Neural crest cell (in vitro differentiated cells): ENCODE measurements around the gene HSD17B11. TPM values are rescaled to one million over a fixed set of nuclear protein-coding genes. Genes with fewer than 3 reads are reported as not detected.
A peak's percentile ranks its signal among the peaks of the same experiment; 100 is the strongest.
"Not testable (repeated sequence)": the region's sequence is repeated elsewhere in the genome, so short reads cannot be mapped to it uniquely, and the experiment has no call there.

ENCODE experiments used
- DNase-seq: peaks from one replicate; pipeline ENCODE4 v3.0.0; 2021; ENCODE audit warnings: low read depth, mixed read lengths, low spot score
- H3K27ac Mint-ChIP-seq: one replicate; pipeline ENCODE4 v1.8.0; 2021; ENCODE audit warnings: mild to moderate bottlenecking, mixed read lengths; ENCODE audit not compliant: unreplicated experiment
- H3K27me3 Mint-ChIP-seq: 2 replicates; pipeline ENCODE4 v1.8.0; 2021; ENCODE audit warnings: low read depth, mild to moderate bottlenecking, mixed read lengths
- H3K36me3 Mint-ChIP-seq: 2 replicates; pipeline ENCODE4 v1.8.0; 2021; ENCODE audit warnings: low read depth, mild to moderate bottlenecking, mixed read lengths
- H3K4me1 Mint-ChIP-seq: 2 replicates; pipeline ENCODE4 v1.8.0; 2021; ENCODE audit warnings: mixed read lengths
- H3K4me3 Mint-ChIP-seq: one replicate; pipeline ENCODE4 v1.8.0; 2021; ENCODE audit warnings: mild to moderate bottlenecking, mixed read lengths
- H3K9me3 Mint-ChIP-seq: 2 replicates; pipeline ENCODE4 v1.8.0; 2021; ENCODE audit warnings: mixed read lengths
- total RNA-seq: library from RNA; stranded (reverse); gene quantifications from 2 replicates; pipeline ENCODE4 v1.2.1, GENCODE V29; 2021
- TF ChIP-seq, protein P1 (sequence below): fragments of 200-600 bp; sonication (generic); conservative IDR thresholded peaks from 2 replicates; pipeline ENCODE4 v1.5.0; 2021; ENCODE audit warnings: antibody characterized with exemption, mild to moderate bottlenecking

HSD17B11 gene
- total RNA-seq, 1 donor from 2014 or later = 18.4 TPM

DNA sequence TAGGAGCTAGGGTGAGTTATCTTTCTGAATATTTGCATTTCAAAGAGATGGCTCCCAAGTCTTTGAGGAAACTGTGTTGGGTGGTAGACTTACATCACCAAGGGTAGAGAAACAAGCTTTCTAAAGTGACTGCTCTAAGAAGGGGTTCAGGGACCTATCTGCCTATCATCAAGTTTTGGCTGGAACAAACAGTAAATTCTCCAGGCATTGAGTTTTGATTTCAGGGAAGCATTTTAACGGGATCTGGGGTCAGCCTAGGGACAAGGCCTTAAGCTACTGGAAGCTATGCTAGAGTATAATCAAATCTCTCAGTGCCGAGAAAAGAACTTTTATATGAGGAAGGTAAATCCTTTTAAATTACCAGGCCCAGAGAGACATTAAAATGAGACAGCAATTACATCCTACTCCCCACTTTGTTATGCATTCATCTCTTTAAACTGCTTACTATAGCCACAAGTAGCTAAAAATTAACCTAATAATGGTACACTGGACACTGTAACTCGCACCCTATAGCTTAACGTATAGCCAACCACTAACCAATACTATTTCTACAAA is 29.4 kb upstream of the HSD17B11 start:
- no peak overlapping the region for H3K27ac Mint-ChIP-seq
- no peak for DNase-seq
- TF ChIP-seq, protein P1, sequence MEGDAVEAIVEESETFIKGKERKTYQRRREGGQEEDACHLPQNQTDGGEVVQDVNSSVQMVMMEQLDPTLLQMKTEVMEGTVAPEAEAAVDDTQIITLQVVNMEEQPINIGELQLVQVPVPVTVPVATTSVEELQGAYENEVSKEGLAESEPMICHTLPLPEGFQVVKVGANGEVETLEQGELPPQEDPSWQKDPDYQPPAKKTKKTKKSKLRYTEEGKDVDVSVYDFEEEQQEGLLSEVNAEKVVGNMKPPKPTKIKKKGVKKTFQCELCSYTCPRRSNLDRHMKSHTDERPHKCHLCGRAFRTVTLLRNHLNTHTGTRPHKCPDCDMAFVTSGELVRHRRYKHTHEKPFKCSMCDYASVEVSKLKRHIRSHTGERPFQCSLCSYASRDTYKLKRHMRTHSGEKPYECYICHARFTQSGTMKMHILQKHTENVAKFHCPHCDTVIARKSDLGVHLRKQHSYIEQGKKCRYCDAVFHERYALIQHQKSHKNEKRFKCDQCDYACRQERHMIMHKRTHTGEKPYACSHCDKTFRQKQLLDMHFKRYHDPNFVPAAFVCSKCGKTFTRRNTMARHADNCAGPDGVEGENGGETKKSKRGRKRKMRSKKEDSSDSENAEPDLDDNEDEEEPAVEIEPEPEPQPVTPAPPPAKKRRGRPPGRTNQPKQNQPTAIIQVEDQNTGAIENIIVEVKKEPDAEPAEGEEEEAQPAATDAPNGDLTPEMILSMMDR = no peak
- no peaks in the 10 kb centered on the region for H3K9me3 Mint-ChIP-seq
- peak overlapping the region; percentile 54 for H3K4me3 Mint-ChIP-seq
- H3K27me3 Mint-ChIP-seq = peaks cover 5% of the 10 kb centered on the region
- H3K36me3 Mint-ChIP-seq = no peaks in the 10 kb centered on the region
- peaks cover 22% of the 10 kb centered on the region for H3K4me1 Mint-ChIP-seq

DNA sequence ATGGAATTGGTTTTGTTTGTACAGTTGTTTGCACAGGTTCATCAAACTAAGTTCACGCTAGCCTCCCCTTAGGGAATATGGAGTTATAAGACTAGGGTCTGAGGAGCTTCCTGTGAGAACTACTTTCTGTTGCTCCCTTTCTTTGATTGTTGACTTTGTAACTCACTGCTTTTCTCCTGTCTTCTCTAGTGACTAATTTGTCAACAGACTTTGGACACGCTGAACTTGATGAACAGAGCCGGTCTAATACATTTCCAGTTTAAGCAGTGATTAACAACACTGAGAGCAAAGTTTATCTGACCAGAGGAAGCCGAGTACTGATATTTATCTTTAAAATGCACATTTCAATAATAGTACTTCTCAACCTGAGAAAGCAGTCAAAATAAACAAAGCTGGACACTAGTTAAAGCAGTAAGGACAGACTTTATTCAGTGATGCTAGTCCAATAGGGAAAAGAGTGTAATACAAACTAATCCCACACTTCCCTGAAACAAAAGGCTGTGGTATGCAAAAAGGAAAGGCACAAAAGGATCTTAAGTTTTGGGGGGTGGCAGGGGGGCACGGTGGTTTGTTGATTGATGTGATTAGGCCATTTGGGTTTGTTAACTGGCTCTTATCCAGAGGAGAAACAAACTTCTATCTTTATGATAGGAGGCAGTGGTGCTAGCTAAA is 28.7 kb upstream of the HSD17B11 start:
- Mint-ChIP-seq H3K4me3 (peak overlapping the region; percentile 54), H3K4me1 (peaks cover 25% of the 10 kb centered on the region), H3K9me3 (peaks cover 3% of the 10 kb centered on the region), H3K36me3 (no peaks in the 10 kb centered on the region), H3K27me3 (peaks cover 5% of the 10 kb centered on the region), H3K27ac (no peak overlapping the region)
- TF ChIP-seq, protein P1 = no peak
- DNase-seq = no peak

DNA sequence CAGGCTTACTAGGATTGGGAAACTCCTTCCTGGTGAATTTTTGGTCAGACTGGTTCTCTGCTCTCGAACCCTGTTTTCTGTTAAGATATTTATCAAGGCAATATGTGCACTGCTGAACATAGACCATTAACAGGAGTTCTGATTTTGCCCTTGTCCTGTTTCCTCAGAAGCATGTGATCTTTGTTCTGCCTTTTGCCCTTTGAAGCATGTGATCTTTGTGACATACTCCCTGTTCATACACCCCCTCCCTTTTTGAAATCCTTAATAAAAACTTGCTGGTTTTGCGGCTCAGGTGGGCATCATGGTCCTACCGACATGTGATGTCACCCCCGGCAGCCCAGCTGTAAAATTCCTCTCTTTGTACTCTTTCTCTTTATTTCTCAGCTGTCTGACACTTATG is 27.4 kb upstream of the HSD17B11 start:
- H3K9me3 Mint-ChIP-seq, H3K27ac Mint-ChIP-seq, DNase-seq, H3K36me3 Mint-ChIP-seq, H3K27me3 Mint-ChIP-seq, H3K4me3 Mint-ChIP-seq: not testable (repeated sequence)
- H3K4me1 Mint-ChIP-seq = peaks cover 16% of the 10 kb centered on the region

DNA sequence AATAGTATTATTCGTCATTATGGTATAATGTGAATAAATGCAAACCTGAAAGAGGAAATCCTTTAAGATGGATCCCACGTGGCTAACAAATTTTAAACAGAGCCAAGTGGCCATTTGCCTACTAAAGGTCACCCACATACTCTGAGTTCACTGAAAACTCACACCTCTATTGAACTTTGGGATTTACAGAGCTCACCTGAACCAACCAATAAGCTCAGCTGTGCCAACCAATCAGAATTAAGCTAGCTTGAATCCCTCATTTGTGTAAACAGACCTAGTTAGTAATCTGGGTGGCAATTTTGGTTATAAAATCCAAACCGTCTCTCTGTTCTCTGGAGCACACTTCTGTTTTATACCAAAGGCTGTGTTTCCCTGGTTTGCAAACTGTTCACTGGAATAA is 26.0 kb upstream of the HSD17B11 start:
- H3K27ac Mint-ChIP-seq = no peak overlapping the region
- H3K9me3 Mint-ChIP-seq = peaks cover 3% of the 10 kb centered on the region
- H3K36me3 Mint-ChIP-seq = no peaks in the 10 kb centered on the region
- H3K27me3 Mint-ChIP-seq = peaks cover 5% of the 10 kb centered on the region
- H3K4me3 Mint-ChIP-seq = no peak overlapping the region
- no peak for DNase-seq
- H3K4me1 Mint-ChIP-seq = peaks cover 8% of the 10 kb centered on the region
- TF ChIP-seq, protein P1 = no peak

DNA sequence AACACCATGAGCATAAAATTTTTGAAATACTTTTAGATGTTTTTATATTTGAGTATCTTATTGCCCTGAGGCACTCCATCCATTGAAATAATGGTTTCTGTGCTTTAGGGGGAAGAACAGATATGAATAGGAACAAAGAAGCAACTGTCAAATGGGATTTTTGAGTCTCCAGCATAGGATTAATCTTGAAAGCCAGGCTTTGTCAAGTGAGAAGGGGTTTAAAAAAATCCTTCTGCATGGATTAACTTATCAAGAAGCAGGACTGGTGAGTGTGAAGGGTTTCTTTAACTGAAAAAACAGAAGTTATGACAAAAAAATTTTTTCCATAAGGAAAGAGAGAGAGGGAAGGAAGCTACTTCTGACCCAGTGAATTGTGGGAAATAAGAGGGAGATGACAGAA is 23.8 kb upstream of the HSD17B11 start:
- peaks cover 5% of the 10 kb centered on the region for H3K27me3 Mint-ChIP-seq
- DNase-seq = no peak
- TF ChIP-seq, protein P1 = no peak
- no peak overlapping the region for H3K27ac Mint-ChIP-seq
- peaks cover 5% of the 10 kb centered on the region for H3K4me1 Mint-ChIP-seq
- peaks cover 3% of the 10 kb centered on the region for H3K9me3 Mint-ChIP-seq
- H3K36me3 Mint-ChIP-seq = no peaks in the 10 kb centered on the region
- H3K4me3 Mint-ChIP-seq = no peak overlapping the region

DNA sequence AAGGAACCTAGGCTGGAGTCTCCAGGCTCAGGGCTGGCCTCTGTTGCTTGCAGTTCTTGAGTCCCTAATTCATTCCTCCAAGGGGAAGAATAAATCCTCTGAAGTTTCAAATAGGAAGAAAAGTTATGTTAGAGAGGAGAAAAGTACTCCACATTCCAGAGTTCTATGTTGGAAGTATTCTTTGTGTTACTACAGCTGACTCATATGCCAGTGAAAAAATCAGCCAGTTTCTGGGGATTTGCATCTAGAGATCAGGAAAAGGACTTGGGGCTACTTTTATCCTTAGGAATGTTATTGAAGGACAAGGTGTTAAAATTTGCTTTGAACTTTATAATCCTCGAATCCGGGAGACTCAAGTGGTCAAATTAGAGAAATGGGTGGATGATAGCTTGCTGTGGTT is 19.7 kb upstream of the HSD17B11 start:
- peaks cover 17% of the 10 kb centered on the region for H3K4me1 Mint-ChIP-seq
- no peak overlapping the region for H3K4me3 Mint-ChIP-seq
- H3K36me3 Mint-ChIP-seq = no peaks in the 10 kb centered on the region
- peaks cover 3% of the 10 kb centered on the region for H3K9me3 Mint-ChIP-seq
- DNase-seq = no peak
- TF ChIP-seq, protein P1 = no peak
- no peaks in the 10 kb centered on the region for H3K27me3 Mint-ChIP-seq
- H3K27ac Mint-ChIP-seq = no peak overlapping the region
